Measurements from ENCODE around the gene TSKS.

DNA sequence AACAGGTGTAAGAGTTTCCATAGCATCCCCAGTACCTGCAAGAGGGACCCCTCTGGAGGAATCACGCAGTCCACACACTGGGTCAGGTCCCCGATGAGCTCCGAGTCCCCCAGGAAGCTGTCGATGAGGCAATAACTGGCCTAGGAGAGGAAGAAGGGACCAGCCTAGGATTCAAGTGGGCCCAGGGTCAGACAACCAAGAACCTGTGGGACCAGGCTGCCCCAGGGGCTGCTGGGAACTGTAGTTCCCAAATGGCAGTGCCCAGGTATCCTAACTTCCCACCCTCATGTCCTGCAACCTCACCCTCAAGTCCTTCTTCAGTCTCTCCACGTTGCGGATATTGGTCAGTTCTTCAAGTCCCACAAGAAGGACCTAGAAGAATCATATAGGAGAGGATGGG, 48.2 kb upstream of the TSKS start:
- TF ChIP-seq, protein P1, sequence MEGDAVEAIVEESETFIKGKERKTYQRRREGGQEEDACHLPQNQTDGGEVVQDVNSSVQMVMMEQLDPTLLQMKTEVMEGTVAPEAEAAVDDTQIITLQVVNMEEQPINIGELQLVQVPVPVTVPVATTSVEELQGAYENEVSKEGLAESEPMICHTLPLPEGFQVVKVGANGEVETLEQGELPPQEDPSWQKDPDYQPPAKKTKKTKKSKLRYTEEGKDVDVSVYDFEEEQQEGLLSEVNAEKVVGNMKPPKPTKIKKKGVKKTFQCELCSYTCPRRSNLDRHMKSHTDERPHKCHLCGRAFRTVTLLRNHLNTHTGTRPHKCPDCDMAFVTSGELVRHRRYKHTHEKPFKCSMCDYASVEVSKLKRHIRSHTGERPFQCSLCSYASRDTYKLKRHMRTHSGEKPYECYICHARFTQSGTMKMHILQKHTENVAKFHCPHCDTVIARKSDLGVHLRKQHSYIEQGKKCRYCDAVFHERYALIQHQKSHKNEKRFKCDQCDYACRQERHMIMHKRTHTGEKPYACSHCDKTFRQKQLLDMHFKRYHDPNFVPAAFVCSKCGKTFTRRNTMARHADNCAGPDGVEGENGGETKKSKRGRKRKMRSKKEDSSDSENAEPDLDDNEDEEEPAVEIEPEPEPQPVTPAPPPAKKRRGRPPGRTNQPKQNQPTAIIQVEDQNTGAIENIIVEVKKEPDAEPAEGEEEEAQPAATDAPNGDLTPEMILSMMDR (IDR thresholded peaks at IDR 0.05): no peak
- TF ChIP-seq EZH2 (IDR thresholded peaks at IDR 0.05) (no peak), EZH2phosphoT487 (IDR thresholded peaks at IDR 0.05) (no peak)
